GM12891 (cell line): ENCODE results near the gene CASP8AP2.

Source experiments
- POLR2A ChIP-seq: IDR thresholded peaks from 2 replicates; pipeline ENCODE4 v1.6.1; 2011; ENCODE audit warnings: low read depth, low read length, control low read depth
- POLR2AphosphoS5 ChIP-seq: IDR thresholded peaks from 2 replicates; pipeline ENCODE4 v1.6.1; 2011; ENCODE audit warnings: low read depth, low read length, control low read depth
- SPI1 ChIP-seq: IDR thresholded peaks from 2 replicates; pipeline ENCODE4 v1.6.1; 2011; ENCODE audit warnings: low read depth, low read length, control low read depth
- TAF1 ChIP-seq: IDR thresholded peaks from 2 replicates; pipeline ENCODE4 v1.6.1; 2011; ENCODE audit warnings: low read depth, low read length, control low read depth

- TF ChIP-seq SPI1 = no peak
- TF ChIP-seq POLR2A = no peak
- no peak for TF ChIP-seq POLR2AphosphoS5
- no peak for TF ChIP-seq TAF1
These were observed 86.6 kb downstream of the CASP8AP2 start for GRCh38 chr6:89916136-89916920.
